Erythroblast (primary cell): ENCODE results near the gene COL4A4.

ENCODE experiments used
- DNase-seq, 2 experiments: peaks; one replicate each; lab custom pipeline; 2025; lab: John Stamatoyannopoulos, UW
- GATA1 ChIP-seq: IDR thresholded peaks from 2 replicates; pipeline ENCODE4 v1.6.1; 2011; ENCODE audit warnings: low read depth, mild to moderate bottlenecking, control low read depth, low read length, moderate library complexity
- POLR2A ChIP-seq: IDR thresholded peaks from 2 replicates; pipeline ENCODE4 v1.6.1; 2011; ENCODE audit warnings: mild to moderate bottlenecking, low read length

The COL4A4 gene

GRCh38 chr2:227013881-227014280 lies 150.1 kb downstream of the COL4A4 start:
- no peak for DNase-seq

GRCh38 chr2:227013330-227013729 lies 150.7 kb downstream of the COL4A4 start:
- TF ChIP-seq GATA1 (no peak), POLR2A (no peak)
- no peak for DNase-seq

More at GRCh38 chr2:227013881-227014280, 150.1 kb downstream of the COL4A4 start:
- no peak for TF ChIP-seq POLR2A

GRCh38 chr2:227010433-227010832 lies 153.6 kb downstream of the COL4A4 start:
- TF ChIP-seq POLR2A, result no peak
- DNase-seq, result no peak

- TF ChIP-seq GATA1 (no peak), POLR2A (no peak)
- no peak for DNase-seq
Observed at GRCh38 chr2:227007940-227008339, 156.1 kb downstream of the COL4A4 start.

GRCh38 chr2:227007148-227007547 lies 156.9 kb downstream of the COL4A4 start:
- DNase-seq, result no peak

GRCh38 chr2:227006189-227006897 lies 157.7 kb downstream of the COL4A4 start:
- no peak for DNase-seq

More at GRCh38 chr2:227007148-227007547, 156.9 kb downstream of the COL4A4 start:
- TF ChIP-seq POLR2A, result no peak

GRCh38 chr2:227004482-227004881 lies 159.5 kb downstream of the COL4A4 start:
- no peak for TF ChIP-seq POLR2A
- DNase-seq, result no peak

More at GRCh38 chr2:227006189-227006897, 157.7 kb downstream of the COL4A4 start:
- TF ChIP-seq GATA1, result no peak
- TF ChIP-seq POLR2A, result no peak

- no peak for DNase-seq
- TF ChIP-seq GATA1, result no peak
- TF ChIP-seq POLR2A, result no peak
Observed at GRCh38 chr2:227000123-227000522, 163.9 kb downstream of the COL4A4 start.

- DNase-seq, result no peak
Observed at GRCh38 chr2:226999661-227000060, 164.3 kb downstream of the COL4A4 start.

GRCh38 chr2:226995625-226996041 lies 168.4 kb downstream of the COL4A4 start:
- DNase-seq, result no peak
- TF ChIP-seq POLR2A (no peak), GATA1 (no peak)

More at GRCh38 chr2:226999661-227000060, 164.3 kb downstream of the COL4A4 start:
- TF ChIP-seq GATA1 (no peak), POLR2A (no peak)

- DNase-seq, result no peak
- TF ChIP-seq POLR2A (no peak), GATA1 (no peak)
Observed at GRCh38 chr2:226994775-226995174, 169.2 kb downstream of the COL4A4 start.

GRCh38 chr2:226993171-226993570 lies 170.8 kb downstream of the COL4A4 start:
- no peak for TF ChIP-seq GATA1
- TF ChIP-seq POLR2A, result no peak
- DNase-seq, result no peak

- TF ChIP-seq POLR2A (no peak), GATA1 (no peak)
- no peak for DNase-seq
Observed at GRCh38 chr2:226991663-226992062, 172.3 kb downstream of the COL4A4 start.

- TF ChIP-seq POLR2A (no peak), GATA1 (no peak)
- DNase-seq, result no peak
Observed at GRCh38 chr2:226985583-226985946, 178.4 kb downstream of the COL4A4 start.
